GM18499 (cell line): ENCODE measurements around the gene SNAI3.

ENCODE experiments used
- ATAC-seq: cut with Tn5 transposase; IDR thresholded peaks from one replicate; pipeline ENCODE4 v1.9.1; 2021; ENCODE audit warnings: moderate number of reproducible peaks; ENCODE audit not compliant: insufficient read depth, unreplicated experiment

Gene SNAI3

GRCh38 chr16:88721815-88722755 is 35.8 kb upstream of the SNAI3 start:
- ATAC-seq: no peak

GRCh38 chr16:88721236-88721635 is 34.9 kb upstream of the SNAI3 start:
- ATAC-seq: no peak

GRCh38 chr16:88720396-88720970 is 34.2 kb upstream of the SNAI3 start:
- no peak for ATAC-seq

GRCh38 chr16:88719933-88720296 is 33.6 kb upstream of the SNAI3 start:
- ATAC-seq: no peak

GRCh38 chr16:88719267-88719932 is 33.1 kb upstream of the SNAI3 start:
- ATAC-seq: no peak

GRCh38 chr16:88718178-88718577 is 31.9 kb upstream of the SNAI3 start:
- ATAC-seq: no peak

- ATAC-seq: no peak
Observed at GRCh38 chr16:88716601-88717001, 30.3 kb upstream of the SNAI3 start.

- no peak for ATAC-seq
Observed at GRCh38 chr16:88716201-88716600, 29.9 kb upstream of the SNAI3 start.

GRCh38 chr16:88715312-88716190 is 29.2 kb upstream of the SNAI3 start:
- ATAC-seq: no peak

GRCh38 chr16:88714420-88715302 is 28.4 kb upstream of the SNAI3 start:
- ATAC-seq: no peak

- no peak for ATAC-seq
Observed at GRCh38 chr16:88713568-88714419, 27.5 kb upstream of the SNAI3 start.

- no peak for ATAC-seq
Observed at GRCh38 chr16:88713054-88713453, 26.7 kb upstream of the SNAI3 start.

GRCh38 chr16:88712362-88712979 is 26.2 kb upstream of the SNAI3 start:
- ATAC-seq: no peak

- ATAC-seq: no peak
Observed at GRCh38 chr16:88711750-88712340, 25.5 kb upstream of the SNAI3 start.

GRCh38 chr16:88710556-88710955 is 24.2 kb upstream of the SNAI3 start:
- ATAC-seq: no peak

GRCh38 chr16:88706965-88707826 is 20.9 kb upstream of the SNAI3 start:
- ATAC-seq: no peak
